ENCODE data around the gene HABP2. TPM values are rescaled to one million over a fixed set of nuclear protein-coding genes. Genes with fewer than 3 reads are reported as not detected.

The HABP2 gene
- total and polyA plus RNA-seq, 4 donors: 109 to 259 (median 197) TPM

GRCh38 chr10:113517165-113517900 lies 35.5 kb upstream of the HABP2 start:
- Histone ChIP-seq H3K9ac (ENCODE audit: low read depth in 1 of 2, low read length in 2 of 2) (no peak overlapping the region), H3K27me3 (ENCODE audit: control insufficient read depth in 4 of 4, insufficient read depth in 4 of 4, low read length in 3 of 4) (no peaks in the 10 kb centered on the region), H3K36me3 (ENCODE audit: control insufficient read depth in 4 of 4, insufficient read depth in 3 of 4, low read depth in 1 of 4, low read length in 3 of 4) (no peaks in the 10 kb centered on the region), H3K4me1 (ENCODE audit: control insufficient read depth in 4 of 4, insufficient read depth in 4 of 4, low read length in 3 of 4) (peaks cover 0 to 4% (median 0%) of the 10 kb centered on the region in 4 donors), H3K9me3 (ENCODE audit: control insufficient read depth in 4 of 4, low read length in 3 of 4) (no peaks in the 10 kb centered on the region), H3K27ac (ENCODE audit: low read depth in 1 of 2, low read length in 2 of 2) (no peak overlapping the region), H3K4me3 (ENCODE audit: low read depth in 1 of 3, low read length in 3 of 3) (no peak overlapping the region)
- TF ChIP-seq YY1 (IDR thresholded peaks at IDR 0.05) (no peak), CTCF (IDR thresholded peaks at IDR 0.05; ENCODE audit: low read depth, low read length, missing input control) (no peak), REST (IDR thresholded peaks at IDR 0.05) (no peak), JUND (IDR thresholded peaks at IDR 0.05) (no peak), ATF3 (IDR thresholded peaks at IDR 0.05) (no peak), FOXA1 (IDR thresholded peaks at IDR 0.05) (no peak)
- 86% methylated on average over 10 of the region's 10 CpGs for WGBS
- no peak for DNase-seq (ENCODE audit: low spot score)

- H3K9ac ChIP-seq (ENCODE audit: low read depth in 1 of 2, low read length in 2 of 2): no peak overlapping the region
- no peak overlapping the region for H3K27ac ChIP-seq (ENCODE audit: low read depth in 1 of 2, low read length in 2 of 2)
- no peak for DNase-seq (ENCODE audit: low spot score)
- TF ChIP-seq YY1 (IDR thresholded peaks at IDR 0.05) (no peak), GABPA (IDR thresholded peaks at IDR 0.05 in 1 of 2, conservative IDR thresholded peaks at IDR 0.05 in 1 of 2) (no peak), NR2F2 (IDR thresholded peaks at IDR 0.05) (no peak)
- H3K27me3 ChIP-seq (ENCODE audit: control insufficient read depth in 4 of 4, insufficient read depth in 4 of 4, low read length in 3 of 4): no peaks in the 10 kb centered on the region
- no peak overlapping the region for H3K4me3 ChIP-seq (ENCODE audit: low read depth in 1 of 3, low read length in 3 of 3)
- 74% methylated on average over 5 of the region's 5 CpGs for WGBS
- peaks cover 0 to 4% (median 0%) of the 10 kb centered on the region in 4 donors for H3K4me1 ChIP-seq (ENCODE audit: control insufficient read depth in 4 of 4, insufficient read depth in 4 of 4, low read length in 3 of 4)
- no peaks in the 10 kb centered on the region for H3K9me3 ChIP-seq (ENCODE audit: control insufficient read depth in 4 of 4, low read length in 3 of 4)
- no peaks in the 10 kb centered on the region for H3K36me3 ChIP-seq (ENCODE audit: control insufficient read depth in 4 of 4, insufficient read depth in 3 of 4, low read depth in 1 of 4, low read length in 3 of 4)
Measured at GRCh38 chr10:113517901-113518260, 35.0 kb upstream of the HABP2 start.

- 91% methylated on average over 3 of the region's 3 CpGs for WGBS
- H3K4me1 ChIP-seq (ENCODE audit: control insufficient read depth in 4 of 4, insufficient read depth in 4 of 4, low read length in 3 of 4): peaks cover 0 to 4% (median 0%) of the 10 kb centered on the region in 4 donors
- H3K4me3 ChIP-seq (ENCODE audit: low read depth in 1 of 3, low read length in 3 of 3): no peak overlapping the region
- no peak overlapping the region for H3K27ac ChIP-seq (ENCODE audit: low read depth in 1 of 2, low read length in 2 of 2)
- H3K9ac ChIP-seq (ENCODE audit: low read depth in 1 of 2, low read length in 2 of 2): no peak overlapping the region
- H3K36me3 ChIP-seq (ENCODE audit: control insufficient read depth in 4 of 4, insufficient read depth in 3 of 4, low read depth in 1 of 4, low read length in 3 of 4): no peaks in the 10 kb centered on the region
- H3K27me3 ChIP-seq (ENCODE audit: control insufficient read depth in 4 of 4, insufficient read depth in 4 of 4, low read length in 3 of 4): no peaks in the 10 kb centered on the region
- TF ChIP-seq MAX (IDR thresholded peaks at IDR 0.05) (no peak), GABPA (IDR thresholded peaks at IDR 0.05 in 1 of 2, conservative IDR thresholded peaks at IDR 0.05 in 1 of 2) (no peak), RAD21 (IDR thresholded peaks at IDR 0.05) (no peak), CTCF (IDR thresholded peaks at IDR 0.05; ENCODE audit: low read depth, low read length, missing input control) (no peak), JUND (IDR thresholded peaks at IDR 0.05) (no peak), TAF1 (conservative IDR thresholded peaks at IDR 0.05) (no peak), NR2F2 (IDR thresholded peaks at IDR 0.05) (no peak)
- DNase-seq (ENCODE audit: low spot score): no peak
- no peaks in the 10 kb centered on the region for H3K9me3 ChIP-seq (ENCODE audit: control insufficient read depth in 4 of 4, low read length in 3 of 4)
Measured at GRCh38 chr10:113518415-113518814, 34.4 kb upstream of the HABP2 start.
